ENCODE results near the gene MUC6. TPM values are rescaled to one million over a fixed set of nuclear protein-coding genes. Genes with fewer than 3 reads are reported as not detected.

MUC6 gene
- total and polyA plus RNA-seq, 3 experiments from 2014 or later = not detected

DNA sequence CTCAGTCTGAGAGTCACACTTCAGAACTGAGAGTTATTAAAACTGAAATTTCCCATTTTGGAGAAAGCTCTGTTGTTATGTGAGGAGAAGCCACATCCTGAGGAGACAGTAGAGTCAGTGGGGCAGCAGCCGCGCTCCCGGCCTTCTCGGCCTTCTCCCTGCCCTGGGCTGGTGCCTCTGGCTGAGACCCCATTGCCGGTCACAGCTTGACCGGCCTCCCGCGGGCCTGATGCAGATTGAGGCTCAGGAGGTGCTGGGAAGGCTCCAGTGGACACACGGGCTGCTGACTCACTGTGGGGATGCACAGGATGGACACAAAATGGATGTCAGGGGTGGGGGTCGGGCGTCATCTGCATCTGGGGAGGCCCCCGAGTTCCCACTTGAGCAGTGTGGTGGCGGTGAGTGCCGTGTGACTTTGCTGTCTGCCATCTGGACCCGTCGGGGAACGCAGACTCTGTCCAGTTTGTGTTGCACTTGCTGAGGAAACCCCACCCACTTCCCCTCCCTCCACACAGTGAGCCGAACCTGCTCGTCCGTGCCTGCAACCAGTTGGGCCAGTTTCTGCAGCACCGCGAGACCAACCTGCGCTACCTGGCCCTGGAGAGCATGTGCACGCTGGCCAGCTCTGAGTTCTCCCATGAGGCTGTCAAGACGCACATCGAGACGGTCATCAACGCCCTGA, 50.1 kb downstream of the MUC6 start:
- Histone ChIP-seq H3K36me3 (ENCODE audit: insufficient read depth, low read length) (peaks cover 47% of the 10 kb centered on the region), H3K4me1 (ENCODE audit: insufficient read depth, low read length) (no peaks in the 10 kb centered on the region), H3K27ac (ENCODE audit: low read depth, low read length) (no peak overlapping the region), H3K27me3 (ENCODE audit: insufficient read depth, low read length, poor library complexity, severe bottlenecking) (no peaks in the 10 kb centered on the region), H3K4me3 (ENCODE audit: low read length) (no peak overlapping the region), H3K9me3 (ENCODE audit: low read length) (no peaks in the 10 kb centered on the region)
- CTCF ChIA-PET = no interaction called here
- Mint-ChIP-seq H3K27ac (peak overlapping the region in 1 of 8 donors; percentile 73), H3K9me3 (no peaks in the 10 kb centered on the region), H3K36me3 (peaks cover 0 to 81% (median 17%) of the 10 kb centered on the region in 3 donors), H3K27me3 (no peaks in the 10 kb centered on the region), H3K4me1 (peaks cover 0 to 3% (median 0%) of the 10 kb centered on the region in 3 donors), H3K4me3 (no peak overlapping the region)
- POLR2A ChIA-PET = no interaction called here
- DNase-seq = no peak

DNA sequence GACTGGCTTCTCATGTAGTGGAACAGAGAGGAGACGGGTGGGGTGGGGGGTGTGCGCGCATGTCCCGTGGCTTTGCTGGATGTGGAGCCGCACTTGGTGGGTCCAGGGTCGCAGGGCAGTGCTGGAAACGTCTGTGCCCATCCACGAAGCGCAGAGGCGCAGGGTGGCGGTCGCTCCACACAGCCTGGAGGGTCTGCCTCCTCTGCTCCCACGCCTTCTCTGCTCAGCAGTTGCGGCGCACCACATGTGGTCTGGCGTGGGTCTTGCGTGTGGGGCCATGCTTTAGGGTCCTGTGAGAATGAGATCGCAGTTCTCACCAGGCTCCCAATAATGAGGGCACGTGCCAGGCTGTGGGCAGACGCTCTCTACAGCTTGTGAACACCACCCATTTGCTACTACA, 50.7 kb downstream of the MUC6 start:
- peaks cover 47% of the 10 kb centered on the region for H3K36me3 ChIP-seq (ENCODE audit: insufficient read depth, low read length)
- Mint-ChIP-seq H3K4me1 (peaks cover 0 to 2% (median 1%) of the 10 kb centered on the region in 3 donors), H3K9me3 (no peaks in the 10 kb centered on the region), H3K27ac (peak overlapping the region in 1 of 8 donors; percentile 73), H3K4me3 (no peak overlapping the region), H3K36me3 (peaks cover 0 to 82% (median 19%) of the 10 kb centered on the region in 3 donors), H3K27me3 (no peaks in the 10 kb centered on the region)
- H3K4me1 ChIP-seq (ENCODE audit: insufficient read depth, low read length) = no peaks in the 10 kb centered on the region
- ChIA-PET CTCF (no interaction called here), POLR2A (no interaction called here)
- H3K4me3 ChIP-seq (ENCODE audit: low read length) = no peak overlapping the region
- no peaks in the 10 kb centered on the region for H3K27me3 ChIP-seq (ENCODE audit: insufficient read depth, low read length, poor library complexity, severe bottlenecking)
- H3K9me3 ChIP-seq (ENCODE audit: low read length) = no peaks in the 10 kb centered on the region
- no peak overlapping the region for H3K27ac ChIP-seq (ENCODE audit: low read depth, low read length)
- no peak for DNase-seq

- H3K27ac Mint-ChIP-seq = no peak overlapping the region
- CTCF ChIA-PET = no interaction called here
- no peak for DNase-seq
- peaks cover 0 to 3% (median 2%) of the 10 kb centered on the region in 3 donors for H3K4me1 Mint-ChIP-seq
- Histone ChIP-seq H3K9me3 (ENCODE audit: low read length) (no peaks in the 10 kb centered on the region), H3K27ac (ENCODE audit: low read depth, low read length) (no peak overlapping the region), H3K36me3 (ENCODE audit: insufficient read depth, low read length) (peaks cover 47% of the 10 kb centered on the region), H3K27me3 (ENCODE audit: insufficient read depth, low read length, poor library complexity, severe bottlenecking) (no peaks in the 10 kb centered on the region), H3K4me1 (ENCODE audit: insufficient read depth, low read length) (no peaks in the 10 kb centered on the region), H3K4me3 (ENCODE audit: low read length) (no peak overlapping the region)
- POLR2A ChIA-PET = no interaction called here
- H3K27me3 Mint-ChIP-seq = no peaks in the 10 kb centered on the region
- no peak overlapping the region for H3K4me3 Mint-ChIP-seq
- no peaks in the 10 kb centered on the region for H3K9me3 Mint-ChIP-seq
- peaks cover 0 to 86% (median 20%) of the 10 kb centered on the region in 3 donors for H3K36me3 Mint-ChIP-seq
These were observed 51.1 kb downstream of the MUC6 start for GRCh38 chr11:985406-985805.

GRCh38 chr11:984546-984945, 52.0 kb downstream of the MUC6 start:
- no peak for DNase-seq
- ChIA-PET POLR2A (no interaction called here), CTCF (no interaction called here)
- Histone ChIP-seq H3K4me1 (ENCODE audit: insufficient read depth, low read length) (no peaks in the 10 kb centered on the region), H3K27me3 (ENCODE audit: insufficient read depth, low read length, poor library complexity, severe bottlenecking) (no peaks in the 10 kb centered on the region), H3K36me3 (ENCODE audit: insufficient read depth, low read length) (peaks cover 42% of the 10 kb centered on the region), H3K4me3 (ENCODE audit: low read length) (no peak overlapping the region), H3K9me3 (ENCODE audit: low read length) (no peaks in the 10 kb centered on the region), H3K27ac (ENCODE audit: low read depth, low read length) (no peak overlapping the region)
- Mint-ChIP-seq H3K4me3 (no peak overlapping the region), H3K27me3 (no peaks in the 10 kb centered on the region), H3K27ac (peak overlapping the region in 2 of 8 donors; percentile 1 to 87), H3K36me3 (peaks cover 0 to 78% (median 19%) of the 10 kb centered on the region in 3 donors), H3K4me1 (peaks cover 0 to 3% (median 2%) of the 10 kb centered on the region in 3 donors), H3K9me3 (no peaks in the 10 kb centered on the region)

DNA sequence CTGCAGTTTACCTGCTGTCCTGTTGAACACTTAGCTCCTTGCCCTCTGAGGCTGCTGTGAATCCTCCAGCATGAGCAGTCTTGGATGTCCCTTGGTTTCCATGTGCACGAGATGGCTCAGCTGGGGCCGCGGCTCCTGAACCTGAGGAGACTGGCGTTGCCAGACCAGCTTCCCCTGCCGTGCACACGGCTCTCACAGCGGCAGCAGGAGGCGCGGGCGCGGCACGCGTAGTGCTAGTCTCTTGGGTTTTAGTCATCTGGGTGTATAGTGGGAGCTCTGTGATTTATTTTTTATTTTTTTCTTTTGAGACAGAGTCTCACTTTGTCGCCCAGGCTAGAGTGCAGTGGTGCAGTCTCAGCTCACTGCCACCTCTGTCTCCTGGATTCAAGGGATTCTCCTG, 54.8 kb downstream of the MUC6 start:
- peaks cover 0 to 79% (median 10%) of the 10 kb centered on the region in 3 donors for H3K36me3 Mint-ChIP-seq
- H3K4me3 Mint-ChIP-seq = no peak overlapping the region
- Histone ChIP-seq H3K9me3 (ENCODE audit: low read length) (no peaks in the 10 kb centered on the region), H3K4me3 (ENCODE audit: low read length) (no peak overlapping the region), H3K4me1 (ENCODE audit: insufficient read depth, low read length) (no peaks in the 10 kb centered on the region), H3K27ac (ENCODE audit: low read depth, low read length) (no peak overlapping the region), H3K36me3 (ENCODE audit: insufficient read depth, low read length) (peaks cover 25% of the 10 kb centered on the region), H3K27me3 (ENCODE audit: insufficient read depth, low read length, poor library complexity, severe bottlenecking) (no peaks in the 10 kb centered on the region)
- no peaks in the 10 kb centered on the region for H3K9me3 Mint-ChIP-seq
- ChIA-PET POLR2A (interaction anchor here (0.6 kb wide), 1 partner anchor 54 kb away, joined by 9 read pairs; no protein-coding TSS in a partner anchor), CTCF (no interaction called here)
- peaks cover 2 to 8% (median 3%) of the 10 kb centered on the region in 3 donors for H3K4me1 Mint-ChIP-seq
- no peak for DNase-seq
- H3K27ac Mint-ChIP-seq = no peak overlapping the region
- no peaks in the 10 kb centered on the region for H3K27me3 Mint-ChIP-seq

DNA sequence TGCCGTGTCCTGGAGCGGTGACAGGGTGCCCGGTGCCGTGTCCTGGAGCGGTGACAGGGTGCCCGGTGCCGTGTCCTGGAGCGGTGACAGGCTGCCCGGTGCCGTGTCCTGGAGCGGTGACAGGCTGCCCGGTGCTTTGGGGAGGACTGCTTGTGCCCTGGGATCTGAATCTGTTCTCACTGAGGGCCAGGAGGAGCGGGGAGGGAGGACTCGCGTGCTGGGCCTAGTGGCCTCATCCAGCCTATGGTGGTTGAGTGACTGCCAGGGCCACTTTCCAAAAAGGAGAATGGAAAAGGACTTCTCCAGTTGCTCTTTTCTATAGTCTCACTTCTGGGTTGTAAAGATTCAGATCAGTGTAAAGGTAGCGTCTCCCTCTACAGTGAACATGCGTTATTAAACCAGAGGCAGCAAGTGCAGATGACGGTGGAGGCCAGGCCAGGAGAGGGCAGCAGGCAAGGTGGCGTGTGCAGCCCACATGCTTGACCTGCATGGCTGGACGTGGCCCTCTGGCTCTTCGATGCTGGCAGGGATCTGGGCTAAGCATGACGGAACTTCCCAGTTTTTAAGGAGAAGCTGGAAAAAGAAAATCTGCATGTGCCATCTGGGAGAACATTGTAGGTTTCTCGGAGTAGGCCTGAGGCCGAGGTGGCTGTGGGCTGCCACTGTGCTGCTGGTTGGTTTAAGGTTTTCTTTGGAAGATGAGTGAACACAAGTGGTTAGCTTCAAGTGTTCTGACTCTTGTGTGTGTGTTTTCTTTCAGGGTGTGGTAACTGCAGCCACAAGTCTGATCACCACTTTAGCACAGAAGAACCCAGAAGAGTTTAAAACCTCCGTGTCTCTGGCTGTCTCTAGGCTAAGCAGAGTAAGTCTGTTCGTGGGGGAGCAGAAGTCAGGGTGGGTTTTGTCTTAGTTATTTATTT, 55.8 kb downstream of the MUC6 start:
- Histone ChIP-seq H3K36me3 (ENCODE audit: insufficient read depth, low read length) (peaks cover 18% of the 10 kb centered on the region), H3K27ac (ENCODE audit: low read depth, low read length) (no peak overlapping the region), H3K27me3 (ENCODE audit: insufficient read depth, low read length, poor library complexity, severe bottlenecking) (no peaks in the 10 kb centered on the region), H3K4me3 (ENCODE audit: low read length) (no peak overlapping the region), H3K4me1 (ENCODE audit: insufficient read depth, low read length) (no peaks in the 10 kb centered on the region), H3K9me3 (ENCODE audit: low read length) (no peaks in the 10 kb centered on the region)
- H3K27me3 Mint-ChIP-seq = no peaks in the 10 kb centered on the region
- peaks cover 9 to 19% (median 13%) of the 10 kb centered on the region in 3 donors for H3K4me1 Mint-ChIP-seq
- CTCF ChIA-PET = no interaction called here
- DNase-seq = no peak
- POLR2A ChIA-PET = interaction anchor here (0.6 kb wide), 1 partner anchor 53 kb away, joined by 9 read pairs; no protein-coding TSS in a partner anchor
- peaks cover 0 to 76% (median 11%) of the 10 kb centered on the region in 3 donors for H3K36me3 Mint-ChIP-seq
- no peaks in the 10 kb centered on the region for H3K9me3 Mint-ChIP-seq
- H3K27ac Mint-ChIP-seq = peak overlapping the region in 3 of 8 donors; percentile 28 to 43 (median 37)
- H3K4me3 Mint-ChIP-seq = no peak overlapping the region

- Mint-ChIP-seq H3K36me3 (peaks cover 0 to 72% (median 12%) of the 10 kb centered on the region in 3 donors), H3K27ac (peak overlapping the region in 2 of 8 donors; percentile 76 to 97)
- CTCF ChIA-PET = no interaction called here
These were observed 57.7 kb downstream of the MUC6 start for GRCh38 chr11:978781-979180.

More at GRCh38 chr11:978781-979180, 57.7 kb downstream of the MUC6 start:
- Mint-ChIP-seq H3K4me1 (peaks cover 13 to 23% (median 20%) of the 10 kb centered on the region in 3 donors), H3K27me3 (no peaks in the 10 kb centered on the region), H3K9me3 (no peaks in the 10 kb centered on the region), H3K4me3 (no peak overlapping the region)
- Histone ChIP-seq H3K9me3 (ENCODE audit: low read length) (no peaks in the 10 kb centered on the region), H3K27ac (ENCODE audit: low read depth, low read length) (no peak overlapping the region), H3K4me1 (ENCODE audit: insufficient read depth, low read length) (no peaks in the 10 kb centered on the region), H3K4me3 (ENCODE audit: low read length) (no peak overlapping the region), H3K36me3 (ENCODE audit: insufficient read depth, low read length) (peaks cover 5% of the 10 kb centered on the region), H3K27me3 (ENCODE audit: insufficient read depth, low read length, poor library complexity, severe bottlenecking) (no peaks in the 10 kb centered on the region)
- DNase-seq = no peak
- POLR2A ChIA-PET = no interaction called here

Data from CD8-positive, alpha-beta memory T cell (primary cell).